Stimulated activated CD8-positive, alpha-beta memory T cell treated with anti-CD3 and anti-CD28 coated beads, Interleukin-7, amount 100 ng/mL, for 48 hours (primary cell): ENCODE measurements around the gene STN1.

Experiments
- DNase-seq, 2 donors: peaks; one replicate each; pipeline ENCODE4 v3.0.0-alpha.2; 2020; ENCODE audit warnings: low read depth in 1 of 2; ENCODE audit errors: extremely low read depth in 1 of 2

STN1 gene

DNA sequence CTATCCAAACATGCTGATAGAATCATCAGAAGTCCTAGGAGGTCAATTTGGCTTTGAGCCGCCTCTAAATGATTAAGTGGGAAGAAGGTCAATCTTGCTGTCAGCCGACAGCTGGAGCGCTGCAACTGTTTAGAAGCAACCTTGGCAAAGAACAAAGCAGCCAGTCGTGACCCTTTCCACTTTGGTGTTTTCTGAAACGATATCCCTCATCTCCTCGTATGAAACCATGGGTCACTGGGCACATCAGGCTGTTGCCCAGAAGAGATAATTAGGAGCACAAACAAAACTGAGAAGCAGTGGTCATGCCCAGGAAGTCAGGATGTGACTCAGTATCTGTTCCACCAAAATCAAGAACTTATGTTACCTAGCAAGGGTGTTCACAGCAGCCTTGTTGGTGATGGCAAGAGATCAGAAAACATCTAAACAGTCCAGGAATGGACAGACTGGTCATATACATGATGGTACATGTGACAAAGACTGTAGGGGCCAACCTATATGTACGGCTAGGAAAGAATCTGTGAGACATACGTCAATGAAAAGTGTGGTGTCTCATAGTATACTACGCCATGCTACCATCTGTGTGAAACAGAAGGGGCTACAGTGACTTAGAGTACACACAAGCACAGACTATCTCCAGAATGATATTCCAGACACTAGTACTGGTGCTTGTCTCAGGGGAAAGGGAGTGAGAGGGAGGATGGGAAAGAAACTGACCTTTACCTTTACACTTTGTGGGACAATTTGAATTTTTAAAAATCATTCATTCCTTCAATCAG, 22.4 kb downstream of the STN1 start:
- DNase-seq, result no peak

DNA sequence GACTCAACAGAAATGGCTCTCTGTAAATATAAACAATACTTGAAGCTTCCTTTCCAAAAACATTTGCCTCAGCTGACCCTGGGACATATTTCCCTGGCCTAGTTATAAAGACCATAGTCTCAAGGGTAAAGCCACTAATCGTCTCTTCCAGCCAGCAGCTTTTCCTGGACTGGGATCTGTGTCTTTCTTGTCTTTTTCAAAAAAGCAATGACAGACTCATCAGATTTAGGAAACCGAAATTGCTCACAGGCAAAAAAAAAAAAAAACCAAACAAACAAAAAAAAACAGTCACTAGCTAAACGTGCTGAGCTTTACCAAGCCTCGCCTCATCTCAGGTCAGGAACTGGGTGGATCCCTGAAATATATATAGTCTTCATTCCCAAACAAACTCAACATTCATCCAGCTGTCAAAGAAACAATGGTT, 23.5 kb downstream of the STN1 start:
- DNase-seq, result no peak

DNA sequence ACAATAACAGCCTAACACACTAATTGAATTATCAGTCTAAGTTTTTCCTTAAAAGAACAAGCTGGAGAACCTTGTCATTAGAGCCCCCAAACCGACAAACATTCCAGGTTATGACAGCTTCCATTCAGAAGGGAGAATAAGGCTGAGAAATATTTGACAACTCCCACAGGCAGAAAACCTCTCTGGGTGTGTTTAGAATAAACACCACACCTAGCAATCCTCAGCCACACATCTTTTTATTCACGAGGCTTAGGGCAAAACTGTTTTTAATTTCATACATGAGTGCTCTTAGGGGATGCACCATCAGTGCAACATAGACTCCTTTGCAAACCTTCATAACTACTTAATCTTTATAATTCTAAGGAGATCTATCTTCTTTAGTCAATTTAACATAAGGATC, 24.2 kb downstream of the STN1 start:
- DNase-seq, result no peak

DNA sequence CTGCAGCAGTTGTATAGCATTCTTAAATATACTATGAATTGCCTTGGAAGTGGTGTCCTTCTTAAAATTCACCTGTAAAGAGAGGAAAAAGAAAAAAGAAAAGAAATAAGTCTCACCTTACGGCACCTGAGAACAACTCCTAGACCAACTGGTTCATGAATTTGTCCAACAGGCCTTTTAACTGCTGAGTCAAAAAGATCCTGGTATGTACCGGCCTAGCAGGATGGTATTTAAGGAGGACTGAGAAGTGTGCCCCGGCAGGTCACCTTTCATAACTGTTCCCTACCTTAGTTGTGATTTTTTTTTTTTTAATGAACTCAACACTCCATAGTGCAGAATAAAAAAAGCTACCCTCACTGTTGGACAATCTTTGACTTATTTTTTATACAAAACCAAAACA, 25.8 kb downstream of the STN1 start:
- DNase-seq, result no peak

DNA sequence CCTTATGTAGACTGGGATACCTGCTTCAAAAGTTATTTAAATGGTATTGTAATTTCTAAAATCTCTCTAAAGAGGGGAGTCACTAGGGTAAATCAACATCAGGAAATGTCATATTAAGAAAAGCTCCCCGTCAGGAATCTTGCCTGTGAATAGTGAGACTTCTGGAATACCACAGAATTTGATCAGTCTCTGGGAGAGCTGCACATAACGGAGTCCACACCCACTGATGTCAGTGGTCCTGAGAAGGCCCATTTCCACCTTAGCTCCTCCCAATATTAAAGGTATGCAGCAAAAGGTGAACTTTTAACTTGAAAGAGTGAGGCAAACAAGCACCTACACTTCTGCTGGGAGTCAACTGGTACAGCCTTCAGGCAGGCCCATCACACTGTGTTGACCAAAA, 27.3 kb downstream of the STN1 start:
- DNase-seq, result no peak

DNA sequence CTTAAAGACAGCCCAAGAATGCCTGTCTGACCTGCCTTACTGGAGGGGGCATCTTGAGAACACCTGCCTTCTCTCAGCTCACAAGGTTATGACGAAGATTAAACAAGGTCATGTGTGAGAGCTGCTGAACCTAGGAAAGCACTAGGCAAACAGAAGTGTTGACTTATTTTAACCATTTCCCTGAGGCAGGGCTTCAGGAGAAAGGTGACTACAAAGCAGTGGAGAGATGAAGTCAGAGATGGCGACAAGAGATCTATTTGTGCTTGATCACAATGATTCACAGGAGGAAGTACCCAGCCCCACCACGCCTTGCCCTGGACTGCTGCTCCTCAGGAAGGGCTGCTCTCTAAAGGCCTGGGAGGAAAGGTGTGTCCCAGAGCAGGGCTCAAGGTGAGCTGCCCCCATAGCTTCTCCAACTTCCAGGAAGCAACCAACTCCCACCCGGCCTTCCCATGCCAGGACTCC, 27.8 kb downstream of the STN1 start:
- DNase-seq, result peak in 1 of 2 donors; percentile 40

DNA sequence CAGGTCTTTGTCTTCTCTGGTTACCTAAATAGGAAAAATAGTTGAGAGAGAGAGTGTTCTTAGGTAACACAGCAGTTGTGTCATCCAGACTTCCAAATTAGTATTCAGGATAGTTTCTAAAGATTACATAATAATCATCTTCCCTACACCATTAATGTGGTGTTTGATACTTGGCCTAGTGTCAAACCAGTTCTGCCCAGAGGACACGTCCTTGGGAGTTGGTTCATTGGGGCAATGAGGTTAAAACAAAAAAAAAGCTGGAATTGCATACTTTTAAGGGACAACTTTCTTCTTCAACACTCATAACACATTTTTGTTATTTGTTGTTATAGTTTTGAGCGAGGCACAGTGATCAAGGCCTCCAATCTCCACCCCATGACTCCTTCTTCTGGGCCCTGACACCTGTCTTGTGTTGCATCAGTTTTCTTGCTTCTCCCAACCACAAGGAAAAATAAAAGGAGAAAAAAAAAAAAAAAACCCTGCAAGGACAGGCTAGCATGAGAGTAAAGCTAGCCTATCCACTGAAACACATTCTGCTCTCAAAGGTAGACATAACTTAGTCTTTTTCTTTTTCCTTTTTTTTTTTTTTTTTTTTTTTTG, 28.8 kb downstream of the STN1 start:
- no peak for DNase-seq

DNA sequence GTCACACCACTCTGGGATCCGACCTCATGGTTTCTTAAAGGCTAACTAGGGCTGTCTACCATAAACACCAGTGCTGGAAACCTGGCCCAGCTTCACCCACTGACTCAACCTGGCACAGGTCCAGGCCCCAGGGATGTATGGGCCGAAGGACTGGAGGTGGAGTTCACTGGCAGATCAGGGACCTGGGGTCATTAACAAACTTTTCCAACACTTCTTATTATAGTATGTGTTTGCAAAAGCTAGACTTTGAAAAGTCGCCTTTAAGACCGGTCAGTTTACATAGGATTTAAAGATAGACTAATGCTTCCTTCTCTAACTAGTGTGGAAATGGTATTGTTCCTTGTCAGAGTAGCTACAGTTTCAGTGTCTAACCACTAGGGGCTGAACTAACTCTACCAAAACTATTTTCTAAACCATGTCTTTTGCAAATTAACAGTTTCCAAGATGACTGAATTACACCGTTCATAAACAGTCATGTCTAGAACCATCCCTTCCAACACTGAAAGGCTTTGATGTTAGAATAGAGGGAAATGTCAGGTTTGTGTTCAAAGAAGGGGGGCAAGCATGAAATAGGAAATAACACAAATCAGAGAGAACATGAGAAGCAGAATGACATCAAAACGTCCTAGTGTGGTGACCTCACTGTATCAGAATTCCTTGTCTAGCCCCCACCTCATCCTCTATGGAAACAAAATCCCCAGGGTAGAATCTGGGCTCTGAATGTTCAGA, 29.7 kb downstream of the STN1 start:
- no peak for DNase-seq

DNA sequence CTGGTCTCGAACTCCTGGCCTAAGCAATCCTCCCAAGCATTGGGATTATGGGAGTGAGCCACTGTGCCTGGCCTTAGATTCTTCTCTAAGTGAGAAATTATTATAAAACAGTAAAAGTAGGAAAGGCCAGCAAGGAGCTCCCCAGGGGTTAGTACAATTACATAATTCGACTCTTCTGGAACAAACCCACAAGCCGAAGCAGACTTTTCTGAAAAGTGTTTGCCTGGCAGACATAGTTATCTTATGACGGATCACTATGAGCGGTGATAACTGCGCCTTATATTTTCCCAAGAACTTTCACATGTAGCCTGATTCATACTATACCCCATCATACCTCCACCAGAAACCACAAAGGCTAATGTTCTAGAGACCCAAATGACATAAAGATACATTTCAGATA, 32.4 kb downstream of the STN1 start:
- no peak for DNase-seq

DNA sequence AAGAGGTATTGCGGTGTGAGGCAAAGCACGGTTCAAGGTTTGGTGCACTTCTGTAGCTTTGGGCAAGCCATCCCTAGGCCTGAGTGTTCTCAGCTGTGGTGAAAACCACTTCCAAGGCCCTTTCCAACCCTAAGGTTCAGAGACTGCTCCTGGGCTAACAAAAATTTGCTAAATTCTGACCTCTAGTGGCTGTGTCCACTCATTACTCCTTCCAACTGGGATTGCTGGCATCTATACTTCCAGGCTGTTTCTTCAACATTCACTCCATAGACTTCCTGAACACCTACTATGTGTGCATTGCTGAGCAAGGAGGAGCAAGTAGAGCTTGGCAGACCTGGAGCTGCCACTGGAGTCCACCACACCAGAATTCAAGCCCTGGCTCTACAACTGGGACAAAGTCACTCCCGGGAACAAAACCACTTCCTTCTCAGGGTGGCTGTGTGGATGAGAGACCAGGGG, 33.3 kb downstream of the STN1 start:
- no peak for DNase-seq

DNA sequence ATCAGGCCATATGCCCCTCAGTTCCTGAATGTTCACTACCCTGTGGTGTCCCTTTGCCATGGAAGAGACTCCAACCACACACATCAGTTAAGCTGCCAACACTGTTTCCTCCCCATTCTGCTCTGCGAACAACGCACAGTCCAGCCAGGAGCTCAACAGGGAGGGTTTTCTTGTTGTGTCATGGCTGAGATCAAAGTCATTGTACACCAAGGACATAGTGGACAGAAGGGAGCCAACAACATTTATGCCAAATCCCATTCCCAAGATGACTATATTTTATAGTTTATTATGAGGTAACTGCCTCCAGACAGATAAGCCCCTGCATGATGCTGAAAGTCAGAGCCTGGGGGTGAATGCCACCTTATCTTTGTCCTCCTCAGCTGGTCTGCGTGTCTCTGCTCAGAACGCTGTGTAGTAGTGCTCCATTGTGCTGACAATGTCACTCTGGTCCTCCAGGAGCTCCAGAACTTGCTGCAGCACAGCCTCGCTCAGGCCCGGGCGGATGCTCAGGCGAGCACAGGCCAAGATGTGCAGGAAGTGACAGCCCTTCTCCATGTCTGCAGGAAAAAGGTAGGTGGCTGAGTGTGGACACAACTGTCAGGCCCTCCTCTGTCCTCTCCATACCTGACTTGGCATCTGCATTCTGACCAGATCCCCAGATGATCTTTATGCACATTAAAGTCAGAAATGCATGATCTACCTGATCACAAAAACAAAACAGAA, 35.5 kb downstream of the STN1 start:
- DNase-seq, result no peak

DNA sequence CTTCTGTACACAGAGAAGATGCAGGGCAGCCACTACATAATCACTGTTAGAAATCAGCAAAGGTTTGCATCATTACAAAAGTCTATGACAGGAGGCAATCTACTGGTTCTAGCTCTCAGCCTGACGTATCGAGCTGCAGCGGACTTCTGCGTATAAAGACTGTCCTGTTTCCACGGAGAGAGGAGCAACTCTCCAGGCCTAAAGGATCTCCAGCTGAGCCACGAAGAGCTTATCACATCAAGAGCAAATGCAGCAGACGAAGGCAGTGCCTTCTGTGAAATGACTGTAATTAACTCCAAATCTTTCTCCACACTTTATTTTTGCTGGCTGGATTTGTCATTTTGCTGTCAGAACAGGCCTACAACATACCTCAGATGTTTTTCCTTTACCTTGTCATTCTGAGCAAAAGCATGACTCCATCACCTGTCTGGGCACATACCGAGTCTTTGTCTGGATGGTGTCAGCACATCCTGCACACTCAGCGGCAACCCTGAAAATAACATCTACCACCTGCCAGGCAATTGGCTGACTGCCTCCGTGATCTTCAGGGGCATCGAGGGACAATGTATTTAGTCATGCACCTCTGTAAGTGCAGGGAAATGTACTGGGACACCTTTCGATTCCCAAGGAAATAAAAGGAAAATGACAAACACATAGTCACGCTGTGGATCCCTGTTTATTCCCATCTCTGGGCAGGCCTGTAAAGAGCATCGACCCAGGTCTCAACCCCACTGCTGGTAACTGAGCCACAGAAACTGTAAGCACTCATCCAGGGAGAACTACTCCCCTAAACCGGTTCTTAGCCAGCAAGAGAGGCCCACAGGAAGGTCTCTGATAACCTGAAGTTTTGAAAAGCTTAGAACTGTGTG, 36.3 kb downstream of the STN1 start:
- no peak for DNase-seq

DNA sequence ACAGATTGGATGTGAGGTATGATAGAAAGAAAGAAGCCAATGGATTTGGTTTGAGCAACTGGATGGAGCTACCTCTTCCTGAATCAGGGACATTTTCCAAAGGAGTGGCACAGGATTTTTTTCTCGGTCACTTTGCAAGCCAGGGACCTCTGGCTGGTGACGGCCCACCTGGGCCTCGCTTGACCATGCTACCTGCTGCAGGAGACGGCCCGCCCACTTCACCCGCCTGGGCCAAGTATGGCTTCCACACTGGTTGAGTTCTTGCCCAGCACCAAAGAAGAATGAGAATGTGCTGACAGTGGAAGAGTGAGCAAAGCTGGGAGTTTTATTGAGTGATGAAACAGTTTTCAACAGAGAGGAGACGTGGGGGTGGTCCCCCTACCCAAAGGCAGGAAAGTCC, 38.2 kb downstream of the STN1 start:
- DNase-seq, result no peak

DNA sequence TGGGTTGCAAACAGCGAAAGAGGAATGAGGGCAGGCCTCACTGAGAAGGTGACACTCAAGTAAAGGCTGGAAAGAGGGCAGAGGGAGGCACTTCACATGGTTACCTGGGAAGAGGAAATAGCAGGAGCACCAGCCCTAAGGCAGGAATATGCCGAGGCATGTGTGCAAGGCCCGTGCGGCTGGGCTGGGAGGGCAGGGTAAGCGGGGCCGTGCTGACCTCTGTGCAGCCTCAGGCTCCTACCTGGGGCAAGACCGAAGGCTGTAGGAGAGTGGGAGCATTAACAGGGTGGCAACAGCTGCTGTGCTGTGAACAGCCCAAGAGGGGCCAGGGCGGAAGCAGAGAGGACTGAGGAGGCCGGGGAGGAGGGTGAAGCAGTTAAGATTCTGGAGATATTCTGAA, 38.6 kb downstream of the STN1 start:
- DNase-seq, result no peak

DNA sequence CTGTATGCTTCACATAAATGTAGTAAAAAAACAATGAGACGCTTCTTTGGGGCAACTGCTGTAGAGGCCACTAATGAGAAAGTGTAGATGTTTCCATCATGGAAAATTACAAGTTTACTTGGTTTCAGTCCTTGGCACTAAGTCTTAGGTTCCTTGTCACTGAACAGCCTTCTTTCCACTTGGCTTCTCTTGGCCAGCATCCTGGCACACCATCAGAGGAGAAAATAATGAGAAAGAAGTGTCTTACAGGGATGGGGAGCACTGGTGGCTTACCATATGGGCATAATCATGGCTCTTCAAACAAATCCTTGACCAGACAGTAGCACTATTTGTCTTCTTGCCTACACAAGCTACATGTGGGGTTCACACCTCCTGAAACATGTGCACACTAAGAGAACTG, 40.1 kb downstream of the STN1 start:
- no peak for DNase-seq

DNA sequence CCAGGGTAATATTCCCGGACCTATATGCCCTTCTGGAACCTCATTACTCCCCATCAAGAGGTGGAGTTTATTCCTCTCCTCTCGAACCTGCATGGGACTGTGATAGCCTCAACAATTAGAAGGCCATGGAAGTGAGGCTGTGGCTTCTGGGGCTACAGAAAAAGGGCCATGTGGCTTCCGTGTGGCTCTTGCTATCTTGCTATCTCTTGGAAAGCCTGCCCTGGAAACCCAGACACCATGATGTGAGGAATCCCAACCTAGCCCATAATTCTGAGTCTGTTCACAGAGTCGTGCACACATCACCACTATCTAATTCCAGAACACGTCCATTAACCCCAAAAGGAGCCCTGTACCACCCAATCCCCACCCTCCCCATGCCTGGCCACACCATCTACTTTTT, 41.8 kb downstream of the STN1 start:
- DNase-seq, result no peak

DNA sequence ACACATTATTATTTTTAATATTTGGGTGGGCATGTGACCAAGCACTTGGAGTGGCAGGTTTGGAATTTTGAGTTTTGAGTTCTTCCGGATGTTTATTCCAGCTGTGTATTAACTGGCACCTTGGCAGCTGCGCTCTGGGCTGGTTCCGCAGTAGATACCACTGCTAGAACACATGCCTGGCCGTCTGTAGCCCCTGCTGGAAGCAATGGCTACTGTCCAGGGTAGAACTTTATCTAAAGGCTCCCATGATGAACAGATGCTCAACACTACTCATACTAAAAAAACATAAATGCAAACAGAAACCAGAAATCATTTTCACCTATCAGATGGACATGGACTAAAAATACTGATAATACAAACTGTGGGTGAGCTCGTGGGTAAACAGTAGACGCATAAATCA, 43.3 kb downstream of the STN1 start:
- no peak for DNase-seq

DNA sequence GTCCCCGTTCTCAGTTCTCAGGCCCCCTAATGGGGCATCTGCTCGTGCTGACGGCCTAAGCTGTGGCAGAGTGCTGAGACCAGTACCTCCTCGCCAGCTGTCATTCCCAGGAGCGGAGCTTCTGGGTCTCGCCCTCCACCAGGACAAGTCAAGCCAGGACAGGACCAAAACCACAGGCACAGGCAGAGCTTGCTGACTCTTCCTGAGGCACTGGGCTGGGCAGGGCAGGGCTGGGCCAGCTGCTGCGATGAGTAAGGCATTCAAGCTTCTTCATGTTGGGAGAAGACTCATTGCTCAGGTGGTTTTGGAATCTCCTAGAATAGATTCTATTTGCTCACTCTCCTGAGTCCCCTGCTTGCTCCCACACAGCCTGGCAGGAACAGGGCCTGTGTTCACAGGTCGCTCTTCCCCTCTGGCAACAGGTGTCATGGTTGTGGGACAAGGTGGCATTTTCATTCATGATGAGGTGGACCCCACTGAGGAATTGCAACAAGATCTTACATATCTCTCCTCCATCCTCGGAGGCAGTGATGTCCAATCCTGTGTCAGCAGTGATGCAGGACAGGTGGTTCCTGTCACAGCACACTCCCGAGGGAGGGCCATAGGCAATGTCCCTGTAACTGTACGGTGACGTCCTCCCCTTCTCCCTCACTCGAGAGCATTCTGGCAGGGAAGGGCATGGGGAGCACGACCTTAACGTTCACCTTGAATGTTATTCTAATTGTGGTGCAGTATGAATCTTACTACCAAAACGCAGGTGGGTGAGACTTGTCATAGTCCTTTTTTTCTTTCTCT, 45.6 kb downstream of the STN1 start:
- no peak for DNase-seq

DNA sequence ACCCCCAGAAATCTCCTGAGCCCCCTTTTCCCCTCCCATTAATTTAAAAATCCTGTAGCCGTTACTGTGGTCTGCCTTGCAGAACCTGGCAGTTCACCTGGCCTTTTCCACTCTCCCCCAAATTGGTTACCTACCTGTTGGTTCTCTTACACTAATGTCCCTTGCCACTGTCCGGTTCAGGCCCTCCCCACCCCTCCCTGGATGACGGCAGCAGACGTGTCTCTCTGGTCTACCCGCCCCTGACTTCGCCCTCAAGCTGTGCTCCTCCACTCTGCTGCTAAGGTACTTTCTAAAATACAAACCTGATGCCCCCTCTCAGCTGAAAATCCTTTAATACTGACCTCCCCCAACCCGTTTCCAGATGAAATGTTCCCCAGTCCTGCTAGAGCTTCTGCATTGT, 47.0 kb downstream of the STN1 start:
- DNase-seq, result no peak

DNA sequence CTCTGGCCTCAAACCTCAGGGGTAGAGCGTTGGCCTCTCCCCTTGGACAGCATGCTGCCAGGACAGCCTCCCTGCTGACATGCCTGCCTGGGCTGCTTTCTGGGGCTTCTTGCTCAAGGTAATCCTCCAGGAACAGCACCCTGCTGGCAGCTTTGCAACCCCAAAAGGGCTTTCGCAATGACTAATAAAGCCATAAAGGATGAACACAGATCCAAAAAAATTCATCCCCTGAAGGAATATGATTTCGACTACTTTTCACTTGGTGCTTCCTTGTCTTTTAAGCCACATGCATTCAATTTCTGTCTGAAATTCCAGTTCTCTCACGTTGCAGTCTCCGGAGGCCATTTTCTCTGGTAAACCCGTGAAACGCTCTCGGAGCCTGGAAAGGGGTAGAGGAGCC, 47.5 kb downstream of the STN1 start:
- no peak for DNase-seq
